ENCODE data around the gene DYNC1LI1. TPM values are rescaled to one million over a fixed set of nuclear protein-coding genes. Genes with fewer than 3 reads are reported as not detected.
A peak's percentile ranks its signal among the peaks of the same experiment; 100 is the strongest.

Gene DYNC1LI1
- total RNA-seq, 1 donor from 2014 or later, result 81.7 TPM

- no peak for TF ChIP-seq CTCF (IDR thresholded peaks at IDR 0.05; ENCODE audit: unreplicated experiment)
- H3K4me1 Mint-ChIP-seq (ENCODE audit: unreplicated experiment), result peaks cover 20% of the 10 kb centered on the region
- DNase-seq (ENCODE audit: low spot score), result no peak
- no peak overlapping the region for H3K4me3 Mint-ChIP-seq (ENCODE audit: unreplicated experiment)
- H3K36me3 Mint-ChIP-seq (ENCODE audit: low read depth, unreplicated experiment), result peaks cover 4% of the 10 kb centered on the region
- H3K27me3 Mint-ChIP-seq (ENCODE audit: unreplicated experiment), result peaks cover 1% of the 10 kb centered on the region
- H3K27ac Mint-ChIP-seq (ENCODE audit: unreplicated experiment), result no peak overlapping the region
- H3K9me3 Mint-ChIP-seq (ENCODE audit: unreplicated experiment), result no peaks in the 10 kb centered on the region
These were observed 14.3 kb downstream of the DYNC1LI1 start for GRCh38 chr3:32556332-32556731.

GRCh38 chr3:32553973-32554372, 16.7 kb downstream of the DYNC1LI1 start:
- no peak for TF ChIP-seq CTCF (IDR thresholded peaks at IDR 0.05; ENCODE audit: unreplicated experiment)
- peaks cover 1% of the 10 kb centered on the region for H3K27me3 Mint-ChIP-seq (ENCODE audit: unreplicated experiment)
- H3K36me3 Mint-ChIP-seq (ENCODE audit: low read depth, unreplicated experiment), result peaks cover 4% of the 10 kb centered on the region
- DNase-seq (ENCODE audit: low spot score), result no peak
- no peak overlapping the region for H3K27ac Mint-ChIP-seq (ENCODE audit: unreplicated experiment)
- no peaks in the 10 kb centered on the region for H3K9me3 Mint-ChIP-seq (ENCODE audit: unreplicated experiment)
- H3K4me1 Mint-ChIP-seq (ENCODE audit: unreplicated experiment), result peaks cover 25% of the 10 kb centered on the region
- H3K4me3 Mint-ChIP-seq (ENCODE audit: unreplicated experiment), result no peak overlapping the region

- Mint-ChIP-seq H3K9me3 (ENCODE audit: unreplicated experiment) (no peaks in the 10 kb centered on the region), H3K27me3 (ENCODE audit: unreplicated experiment) (peaks cover 1% of the 10 kb centered on the region), H3K4me1 (ENCODE audit: unreplicated experiment) (peaks cover 25% of the 10 kb centered on the region), H3K4me3 (ENCODE audit: unreplicated experiment) (no peak overlapping the region), H3K27ac (ENCODE audit: unreplicated experiment) (no peak overlapping the region), H3K36me3 (ENCODE audit: low read depth, unreplicated experiment) (peaks cover 4% of the 10 kb centered on the region)
- TF ChIP-seq CTCF (IDR thresholded peaks at IDR 0.05; ENCODE audit: unreplicated experiment), result no peak
- DNase-seq (ENCODE audit: low spot score), result no peak
These were observed 17.2 kb downstream of the DYNC1LI1 start for GRCh38 chr3:32553459-32553858.

GRCh38 chr3:32552013-32552412, 18.6 kb downstream of the DYNC1LI1 start:
- H3K27me3 Mint-ChIP-seq (ENCODE audit: unreplicated experiment), result peaks cover 1% of the 10 kb centered on the region
- H3K9me3 Mint-ChIP-seq (ENCODE audit: unreplicated experiment), result no peaks in the 10 kb centered on the region
- peaks cover 4% of the 10 kb centered on the region for H3K36me3 Mint-ChIP-seq (ENCODE audit: low read depth, unreplicated experiment)
- no peak for TF ChIP-seq CTCF (IDR thresholded peaks at IDR 0.05; ENCODE audit: unreplicated experiment)
- H3K27ac Mint-ChIP-seq (ENCODE audit: unreplicated experiment), result peak overlapping the region; percentile 17
- H3K4me1 Mint-ChIP-seq (ENCODE audit: unreplicated experiment), result peaks cover 25% of the 10 kb centered on the region
- H3K4me3 Mint-ChIP-seq (ENCODE audit: unreplicated experiment), result no peak overlapping the region
- DNase-seq (ENCODE audit: low spot score), result no peak

GRCh38 chr3:32551496-32551895, 19.2 kb downstream of the DYNC1LI1 start:
- no peak for TF ChIP-seq CTCF (IDR thresholded peaks at IDR 0.05; ENCODE audit: unreplicated experiment)
- Mint-ChIP-seq H3K27ac (ENCODE audit: unreplicated experiment) (peak overlapping the region; percentile 11), H3K4me1 (ENCODE audit: unreplicated experiment) (peaks cover 22% of the 10 kb centered on the region), H3K36me3 (ENCODE audit: low read depth, unreplicated experiment) (peaks cover 4% of the 10 kb centered on the region), H3K27me3 (ENCODE audit: unreplicated experiment) (peaks cover 1% of the 10 kb centered on the region), H3K4me3 (ENCODE audit: unreplicated experiment) (no peak overlapping the region), H3K9me3 (ENCODE audit: unreplicated experiment) (no peaks in the 10 kb centered on the region)
- no peak for DNase-seq (ENCODE audit: low spot score)

All from endothelial cell (in vitro differentiated cells).